ENCODE data around the gene IGIP.
"Not testable (repeated sequence)": the region's sequence is repeated elsewhere in the genome, so short reads cannot be mapped to it uniquely, and the experiment has no call there.

IGIP gene

DNA sequence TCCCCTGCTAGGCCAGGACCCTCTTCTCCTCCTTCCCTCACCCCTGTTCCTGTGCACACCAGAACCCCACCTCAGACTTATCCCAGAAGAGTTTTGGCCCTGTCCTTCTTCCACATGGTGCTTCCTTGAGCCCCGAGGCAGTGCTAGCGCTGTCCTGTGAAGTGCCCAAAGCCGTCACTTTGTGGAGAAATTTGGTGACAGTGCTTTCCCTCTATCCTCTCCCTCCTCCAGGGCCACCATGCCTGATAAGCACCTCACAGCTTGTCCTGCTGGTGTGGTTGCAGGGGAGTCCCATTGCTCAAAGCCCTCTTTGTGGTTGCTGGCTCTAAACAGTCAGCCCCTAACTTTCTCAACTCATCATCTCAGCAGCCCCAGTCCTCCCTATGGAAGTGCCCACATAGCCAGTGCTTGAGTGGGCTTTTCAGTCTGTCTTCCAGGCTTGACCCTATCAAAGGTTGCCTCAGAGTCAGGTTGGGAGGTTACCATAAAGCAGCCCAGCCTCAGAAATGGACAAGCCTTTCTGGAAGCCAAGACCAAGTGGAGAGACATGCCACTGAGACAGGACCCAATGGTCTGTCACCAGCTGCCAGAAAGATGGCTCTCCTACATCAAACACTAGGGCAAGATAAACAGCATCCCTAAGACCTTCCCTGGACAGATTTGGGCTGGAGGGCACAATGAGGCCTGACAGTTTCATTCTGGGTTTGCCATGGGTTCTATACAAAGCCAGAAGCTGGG lies 18.0 kb downstream of the IGIP start:
- DNase-seq: no peak

DNA sequence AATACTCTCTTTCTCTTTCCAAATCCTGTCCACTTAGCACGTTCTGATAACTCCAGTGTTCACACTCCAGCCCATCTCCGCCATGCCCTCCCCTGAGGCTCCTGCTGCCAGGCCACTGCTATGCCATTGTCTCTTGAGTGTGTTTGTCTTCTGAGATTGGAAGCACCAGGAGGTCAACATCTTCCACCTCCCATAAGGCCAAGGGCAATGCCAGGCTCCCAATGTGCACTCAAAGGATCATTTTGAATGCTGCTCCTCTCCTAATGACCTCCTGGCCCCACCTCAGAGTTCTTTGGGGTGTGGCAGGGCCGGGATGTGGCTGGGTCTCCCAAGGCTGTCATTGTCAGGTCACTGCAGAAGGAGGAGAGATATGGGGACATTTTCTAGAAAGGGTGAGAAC lies 19.5 kb downstream of the IGIP start:
- no peak for DNase-seq

DNA sequence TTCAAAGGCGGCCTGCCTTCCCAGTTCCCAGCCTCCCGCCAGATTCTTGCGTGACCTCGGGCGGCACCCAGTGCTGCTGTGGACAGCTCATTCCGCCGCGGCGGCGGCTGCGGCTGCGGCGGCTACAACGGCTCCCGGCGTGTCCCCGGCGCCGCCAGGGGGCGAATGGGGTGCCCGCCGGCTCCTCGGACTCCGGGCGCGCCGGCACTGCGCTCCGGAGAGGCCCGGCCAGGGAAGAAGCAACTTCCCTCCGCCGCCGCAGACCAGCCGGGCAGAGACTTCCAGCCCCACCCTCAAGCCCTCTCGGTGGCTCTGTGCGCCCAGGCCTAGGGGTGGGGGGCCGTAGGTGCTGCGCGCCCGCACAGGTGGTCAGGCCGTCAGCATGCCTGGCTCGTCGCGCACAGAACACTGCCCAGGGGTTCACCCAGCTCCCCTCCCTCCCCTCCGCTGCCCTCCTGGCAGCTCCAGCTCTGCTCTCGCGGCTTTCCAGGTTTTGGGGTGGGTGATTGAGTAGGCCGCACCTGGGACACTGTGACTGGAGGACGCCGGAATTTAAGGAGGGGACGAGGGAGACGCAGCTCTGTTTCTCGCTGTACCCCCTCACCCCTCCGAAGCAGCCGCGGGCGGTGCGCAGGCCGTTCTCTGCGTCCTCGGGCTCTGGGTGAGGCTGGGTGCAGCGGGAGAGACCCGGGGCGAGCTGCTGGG lies 20.2 kb downstream of the IGIP start:
- no peak for DNase-seq

DNA sequence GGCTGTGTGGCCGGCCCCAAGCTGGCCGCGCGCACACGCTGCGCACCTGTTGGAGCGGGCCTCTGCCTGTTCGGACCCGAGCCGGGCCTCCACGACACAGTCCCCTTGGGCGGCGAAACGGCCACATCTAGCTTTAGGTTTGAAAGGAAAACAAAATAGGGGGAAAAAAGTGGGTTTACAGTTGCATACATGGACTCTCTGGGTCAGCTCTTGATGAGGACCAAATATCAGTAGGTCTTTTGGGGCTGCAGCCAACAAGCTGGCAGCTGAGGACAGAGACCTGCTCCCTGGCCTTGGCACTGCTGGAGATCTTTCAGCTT lies 20.7 kb downstream of the IGIP start:
- DNase-seq: no peak

DNA sequence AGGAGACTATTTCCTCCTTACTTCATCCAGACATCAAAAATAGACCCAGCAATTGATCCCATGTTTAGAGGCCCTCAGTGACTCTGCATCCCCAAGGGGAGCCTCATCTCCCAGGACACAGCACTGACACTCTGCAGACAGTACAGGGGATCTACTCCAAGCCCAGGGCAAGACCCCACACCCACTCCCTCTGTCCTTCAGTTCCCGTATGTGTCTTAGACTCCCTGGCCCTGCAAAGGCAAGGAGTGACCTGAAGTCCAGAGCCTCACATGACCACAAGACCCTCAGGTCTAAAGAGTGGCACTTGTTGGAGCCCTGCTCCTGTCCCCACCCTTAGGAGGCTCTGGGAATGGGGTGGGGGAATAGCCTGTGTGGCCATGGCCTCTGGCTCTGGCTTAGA lies 21.7 kb downstream of the IGIP start:
- no peak for DNase-seq

DNA sequence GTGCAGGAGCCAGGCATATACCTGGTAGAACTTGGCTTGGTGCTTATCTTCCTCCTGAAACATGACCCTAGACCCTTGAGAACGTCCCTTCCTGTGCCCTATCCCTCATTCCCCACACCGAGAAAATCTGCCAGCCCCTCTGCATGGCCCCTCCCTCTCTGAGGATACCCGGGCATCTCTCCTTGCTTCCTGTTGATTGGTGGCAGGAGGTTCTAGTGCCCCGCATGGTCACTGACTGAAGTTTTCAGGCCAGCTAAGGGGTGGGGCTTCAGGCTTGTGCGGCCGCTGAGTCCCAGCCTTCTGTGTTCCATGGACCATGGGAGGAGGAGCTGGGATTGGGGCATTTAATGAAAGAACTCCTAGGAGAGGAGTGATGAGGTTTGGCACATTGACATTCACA lies 22.8 kb downstream of the IGIP start:
- no peak for DNase-seq

DNA sequence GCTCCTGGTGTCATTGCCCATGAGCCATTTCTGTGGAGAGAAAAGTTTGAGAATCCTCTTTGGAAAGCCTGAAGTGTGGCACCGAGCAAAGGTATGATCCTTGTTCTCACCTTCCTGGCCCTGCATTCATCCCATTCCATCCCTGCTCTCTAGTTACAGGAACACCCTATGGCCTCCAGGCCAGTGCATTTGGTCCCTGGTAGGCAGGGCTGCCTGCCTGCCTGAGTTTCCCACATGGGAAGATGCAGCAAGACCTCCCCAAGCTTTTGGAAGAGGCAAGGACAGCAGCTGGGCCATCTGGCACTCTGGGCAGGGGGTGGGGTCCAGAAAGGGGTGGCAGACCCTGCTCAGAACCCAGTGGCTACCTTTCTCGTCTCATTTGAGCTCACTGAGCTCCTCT lies 24.5 kb downstream of the IGIP start:
- no peak for DNase-seq

DNA sequence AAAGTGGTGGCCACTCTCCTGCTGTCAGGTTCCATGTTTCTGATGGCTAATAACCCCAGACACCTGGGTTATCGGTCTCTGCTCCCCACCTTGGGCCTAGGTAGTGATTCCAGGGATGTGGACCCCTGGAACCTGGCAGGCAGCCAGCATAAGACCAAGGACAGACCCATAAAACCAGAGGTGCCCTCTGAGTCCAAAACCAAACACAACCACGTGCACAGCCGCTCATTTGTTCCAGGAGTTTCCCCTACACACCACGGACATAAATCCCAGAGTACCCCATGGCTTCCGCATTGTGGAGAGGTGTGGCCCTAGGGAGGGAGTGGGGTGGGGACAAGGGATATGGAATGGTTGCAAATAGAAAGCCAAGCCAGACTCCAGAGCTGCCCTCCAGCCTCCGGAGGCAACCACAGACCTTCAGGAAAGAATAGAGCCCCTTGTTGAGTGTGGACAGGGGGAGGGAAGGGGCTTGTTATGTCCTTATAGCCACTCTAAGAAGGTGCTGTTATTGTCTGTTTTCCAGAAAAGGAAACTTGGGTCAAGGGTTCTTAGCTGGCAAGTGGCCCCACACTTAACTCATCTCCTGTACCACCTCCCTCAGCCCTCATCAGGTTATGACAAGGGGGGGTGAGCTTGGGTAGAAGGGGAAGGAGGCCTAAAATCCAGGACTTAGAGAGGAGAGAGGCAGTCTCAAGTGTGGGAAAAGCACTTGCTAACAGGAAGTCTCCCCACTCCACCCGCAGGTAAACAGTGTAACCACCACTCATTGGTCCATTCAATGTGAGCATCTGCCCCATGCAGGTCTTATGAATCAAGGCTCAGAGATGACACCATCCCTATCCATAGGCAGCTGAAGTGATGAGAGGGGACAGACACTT lies 25.6 kb downstream of the IGIP start:
- no peak for DNase-seq

DNA sequence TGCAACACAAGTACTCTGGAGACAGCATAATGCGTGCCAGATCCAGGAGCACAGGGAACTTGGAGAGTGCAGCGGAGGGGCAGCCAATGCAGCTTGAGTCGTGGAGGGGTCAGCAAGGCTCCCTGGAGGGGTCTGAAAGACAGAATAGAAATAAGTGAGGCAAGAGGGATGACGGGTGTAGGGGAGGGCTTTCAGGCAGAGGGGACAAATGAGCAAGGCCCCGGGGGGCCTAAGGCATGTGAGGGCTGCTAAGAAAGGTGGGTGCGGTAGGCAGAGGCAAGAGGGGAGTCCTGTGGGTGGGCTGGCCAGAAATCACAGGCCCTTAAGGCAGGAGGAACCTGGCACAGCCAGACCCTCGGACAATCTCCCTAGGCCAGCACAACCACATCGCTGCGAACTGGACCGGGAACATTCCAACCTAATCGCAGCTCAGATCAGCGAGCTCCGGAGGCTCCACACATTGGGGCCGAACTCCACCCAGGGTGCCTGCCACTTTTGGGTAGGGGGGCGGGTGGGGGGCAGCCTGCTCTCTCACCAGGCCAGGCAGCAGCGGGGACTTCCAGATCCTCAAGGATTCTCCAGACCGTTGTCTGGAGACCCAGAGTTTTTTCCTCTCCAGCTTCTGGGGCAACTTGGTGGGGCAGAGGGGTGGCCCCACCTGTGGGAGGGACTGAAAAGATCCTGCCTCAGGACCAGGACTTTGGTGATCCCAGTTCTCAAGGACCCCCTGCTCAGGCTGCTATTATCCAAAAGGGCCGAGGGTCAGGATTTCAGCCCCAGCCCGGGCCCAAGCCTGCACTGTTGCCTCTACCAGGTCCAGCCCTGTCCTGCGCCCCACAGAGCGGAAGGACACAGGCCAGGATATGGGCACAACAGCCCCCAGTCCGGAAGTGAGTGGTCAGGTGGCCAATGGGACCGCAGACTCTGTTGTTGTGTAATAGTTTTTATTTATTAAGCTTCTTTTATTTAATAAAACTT lies 26.6 kb downstream of the IGIP start:
- no peak for DNase-seq

DNA sequence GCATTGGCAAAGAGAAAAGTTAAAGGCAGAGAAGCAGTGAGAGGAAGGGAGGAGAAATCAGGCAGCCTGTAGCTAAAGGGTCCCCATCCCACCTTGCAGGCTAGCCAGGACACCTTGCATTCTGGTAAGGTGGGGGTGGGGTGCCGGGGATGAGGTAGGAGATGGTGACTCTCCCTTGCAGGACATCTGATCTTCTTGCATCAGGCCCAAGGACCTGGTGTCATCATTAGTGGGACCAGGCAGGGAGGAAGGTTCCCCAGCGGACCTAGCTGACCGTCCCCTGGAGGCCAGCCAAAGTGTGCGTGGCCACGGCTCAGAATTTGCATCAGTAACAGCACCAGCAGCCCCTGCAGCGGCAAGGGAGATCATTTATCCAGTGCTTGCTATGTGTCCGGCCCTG lies 27.5 kb downstream of the IGIP start:
- no peak for DNase-seq

DNA sequence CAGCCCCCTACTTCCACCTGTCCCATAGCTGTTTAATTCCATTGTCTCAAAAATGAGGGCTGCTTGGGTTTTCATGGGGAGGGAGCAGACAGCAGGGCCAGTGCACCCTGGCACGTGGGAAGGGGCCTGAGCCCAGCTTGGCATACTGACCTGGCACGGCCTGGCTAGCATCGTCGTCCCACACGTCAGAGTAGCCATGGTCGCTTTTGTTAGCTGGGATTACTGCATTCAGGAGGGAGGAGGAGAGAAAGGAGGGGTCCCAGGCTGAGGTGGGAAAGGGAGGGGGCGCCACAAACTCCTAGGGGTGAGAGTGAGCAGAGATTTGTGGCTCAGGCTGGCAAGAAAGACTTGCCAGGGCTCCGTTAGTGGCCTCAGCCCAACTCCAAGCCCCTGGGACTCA lies 28.2 kb downstream of the IGIP start:
- no peak for DNase-seq

DNA sequence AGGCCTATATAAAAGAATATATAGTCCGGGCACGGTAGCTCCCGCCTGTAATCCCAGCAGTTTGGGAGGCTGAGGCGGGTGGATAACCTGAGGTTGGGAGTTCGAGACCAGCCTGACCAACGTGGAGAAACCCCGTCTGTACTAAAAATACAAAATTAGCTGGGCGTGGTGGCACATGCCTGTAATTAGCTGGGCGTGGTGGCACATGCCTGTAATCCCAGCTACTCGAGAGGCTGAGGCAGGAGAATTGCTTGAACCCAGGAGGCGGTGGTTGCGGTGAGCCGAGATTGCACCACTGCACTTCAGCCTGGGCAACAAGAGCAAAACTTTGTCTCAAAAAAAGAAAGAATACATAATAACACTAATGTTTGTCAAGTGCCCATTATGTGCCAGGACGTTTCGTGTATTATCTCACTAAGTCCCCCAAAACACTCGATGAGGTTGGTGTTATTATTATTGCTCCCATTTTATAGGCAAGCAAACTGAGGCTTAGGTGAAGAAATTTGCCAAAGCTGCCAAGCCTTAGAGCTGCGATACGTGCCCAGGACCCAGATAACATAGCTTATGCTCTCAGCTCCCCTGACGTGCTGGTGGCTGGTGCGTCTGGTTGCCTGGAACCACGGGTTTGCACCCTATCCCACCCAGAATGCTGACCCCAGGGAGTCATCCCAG lies 29.1 kb downstream of the IGIP start:
- not testable (repeated sequence) for DNase-seq

DNA sequence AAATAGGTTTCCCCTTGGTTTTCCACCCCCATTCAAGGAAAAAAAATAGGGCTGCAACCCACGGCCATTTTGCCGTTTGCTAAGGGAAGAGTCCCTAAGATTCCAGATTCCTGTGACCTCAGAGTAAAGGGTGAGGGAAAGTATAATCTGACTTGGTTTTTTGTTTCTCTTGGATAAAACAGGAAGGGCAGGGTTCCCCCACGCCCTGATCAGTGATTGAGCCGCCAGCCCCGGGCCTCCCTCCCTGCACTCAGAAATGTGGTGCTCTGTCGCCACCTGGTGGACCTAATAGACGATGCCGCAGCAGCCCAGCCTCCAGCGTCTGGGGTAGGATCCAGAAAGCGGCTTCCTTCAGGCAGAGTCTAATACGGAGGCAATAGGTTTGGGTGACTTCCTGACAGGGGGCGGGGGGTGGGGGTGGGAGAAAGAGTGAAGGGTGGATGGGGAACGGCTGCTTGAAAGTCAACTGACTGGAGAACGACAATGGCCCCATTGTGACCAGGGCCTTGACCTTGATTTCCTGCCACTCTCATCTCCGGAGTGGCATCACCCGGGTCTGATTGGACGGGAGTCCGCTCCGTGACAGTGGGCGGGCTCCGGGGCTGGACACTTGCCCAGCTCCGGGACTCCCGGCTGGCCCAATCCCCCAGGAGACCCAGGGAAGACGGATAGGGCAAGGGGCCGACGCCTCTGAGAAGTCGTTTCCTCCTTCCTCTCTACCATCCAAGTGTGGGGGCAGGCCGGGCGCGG lies 31.5 kb downstream of the IGIP start:
- DNase-seq: peak; percentile 16

DNA sequence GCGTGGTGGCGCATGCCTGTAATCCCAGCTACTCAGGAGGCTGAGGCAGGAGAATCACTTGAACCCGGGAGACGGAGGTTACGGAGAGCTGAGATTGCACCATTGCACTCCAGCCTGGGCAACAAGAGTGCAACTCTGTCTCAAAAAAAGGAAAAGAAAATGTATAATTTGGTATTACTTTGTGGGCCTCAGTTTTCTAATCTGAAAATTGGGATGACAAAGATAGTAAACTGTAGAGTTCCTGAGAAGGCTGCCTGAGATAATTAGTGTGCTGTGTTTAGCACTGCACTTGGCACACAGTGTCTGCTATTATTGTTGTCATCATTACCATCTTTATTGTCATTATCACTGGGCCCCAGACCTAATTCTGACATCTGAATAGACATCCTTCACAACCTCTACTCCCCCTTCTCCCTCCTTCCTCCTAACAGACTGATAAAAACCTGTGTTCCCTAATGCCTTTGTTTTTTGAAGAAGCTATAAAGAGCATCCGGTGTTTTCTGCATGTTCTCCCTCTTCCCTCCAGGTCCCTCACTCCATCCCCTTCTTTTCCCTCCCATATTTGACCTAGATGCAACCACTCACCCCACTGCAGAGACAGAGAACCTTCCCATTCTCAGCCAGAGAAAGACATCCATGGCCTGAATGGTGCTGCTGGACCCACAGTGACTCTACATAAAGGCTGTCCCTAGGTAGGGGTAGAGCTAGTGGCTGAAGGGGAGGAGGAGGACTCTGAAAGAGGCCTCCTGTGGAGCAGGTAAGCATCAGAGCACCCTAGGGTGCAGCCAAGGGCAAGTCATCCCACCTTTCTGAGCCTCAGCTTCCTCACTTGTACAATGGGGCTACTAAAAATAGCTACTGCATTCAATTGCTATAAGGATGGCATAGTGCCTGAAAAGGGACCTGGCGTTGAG lies 33.5 kb downstream of the IGIP start:
- no peak for DNase-seq

DNA sequence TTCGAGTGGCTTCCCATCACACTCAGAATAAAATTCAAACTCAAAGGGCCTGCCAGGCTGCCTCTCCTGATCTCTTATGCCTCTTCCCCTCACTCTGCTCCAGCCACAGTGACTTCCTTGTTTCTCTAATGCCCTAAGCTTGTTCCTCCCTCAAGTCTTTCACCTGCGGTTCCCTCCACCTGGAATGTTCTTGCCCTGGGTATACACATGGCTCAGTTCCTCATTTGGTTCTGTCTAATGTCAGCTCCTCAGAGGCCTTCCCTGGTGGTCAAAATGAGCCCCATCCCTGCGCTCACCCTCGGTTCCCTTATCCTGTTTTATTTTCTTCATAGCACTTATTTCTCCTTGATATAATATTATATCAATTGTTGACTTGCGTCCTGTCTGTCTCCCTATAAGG lies 36.5 kb downstream of the IGIP start:
- no peak for DNase-seq

DNA sequence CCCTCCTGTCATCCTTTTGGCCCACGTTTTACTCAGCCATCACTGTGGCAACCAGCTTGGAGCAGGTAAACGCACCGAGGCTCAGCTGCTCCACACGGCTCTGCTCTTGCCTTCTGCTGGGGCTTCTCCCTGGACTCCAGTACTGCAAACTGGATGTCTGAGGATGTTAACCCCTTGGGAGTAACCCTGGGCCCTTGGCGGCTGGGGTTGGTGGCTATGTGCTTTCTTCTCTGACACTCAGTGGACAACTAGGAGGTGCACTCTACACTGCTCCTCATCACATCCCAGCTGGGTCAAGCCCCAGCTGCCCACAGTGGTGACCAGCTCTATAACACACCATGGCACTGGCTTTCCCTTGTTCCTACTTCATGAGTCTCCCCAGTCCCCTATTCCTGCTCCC lies 37.0 kb downstream of the IGIP start:
- DNase-seq: no peak

DNA sequence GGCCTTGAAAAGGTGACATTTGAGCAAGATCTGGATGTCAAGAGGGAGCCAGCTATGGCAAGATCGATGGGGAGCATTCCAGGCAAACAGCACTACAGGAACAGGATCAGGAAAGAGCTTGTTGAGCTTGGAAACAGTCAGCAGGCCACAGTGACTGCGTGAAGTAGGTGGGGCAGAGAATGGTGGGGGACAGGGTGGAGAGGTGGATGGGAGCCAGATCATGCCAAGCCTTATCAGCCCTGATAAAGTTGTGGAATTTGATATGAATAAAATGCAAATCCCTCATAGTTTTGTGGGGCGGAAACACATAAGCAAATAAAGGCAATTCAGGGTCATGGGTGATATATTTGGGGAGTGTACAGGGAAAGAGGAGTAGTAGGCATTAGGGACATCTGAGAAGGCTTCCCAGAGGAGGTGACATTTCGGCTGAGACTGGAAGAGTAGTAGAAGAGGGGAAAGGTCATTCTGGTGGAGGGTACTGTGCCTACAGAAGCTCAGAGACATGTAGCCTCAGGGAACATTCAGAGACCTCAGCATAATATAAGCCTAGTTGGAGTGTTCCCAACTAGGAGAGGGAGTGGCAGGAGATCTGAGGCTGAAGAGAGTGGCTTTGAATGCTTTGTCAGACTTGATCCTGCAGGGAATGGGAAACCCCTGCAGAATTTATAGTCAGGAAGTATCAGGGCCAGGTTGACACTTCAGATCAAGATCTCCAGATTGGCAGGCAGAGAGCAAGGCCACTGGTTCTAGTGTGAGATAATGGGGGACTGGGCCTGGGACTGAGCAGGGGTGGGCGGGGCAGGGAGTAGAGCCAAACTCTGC lies 39.6 kb downstream of the IGIP start:
- DNase-seq: no peak

DNA sequence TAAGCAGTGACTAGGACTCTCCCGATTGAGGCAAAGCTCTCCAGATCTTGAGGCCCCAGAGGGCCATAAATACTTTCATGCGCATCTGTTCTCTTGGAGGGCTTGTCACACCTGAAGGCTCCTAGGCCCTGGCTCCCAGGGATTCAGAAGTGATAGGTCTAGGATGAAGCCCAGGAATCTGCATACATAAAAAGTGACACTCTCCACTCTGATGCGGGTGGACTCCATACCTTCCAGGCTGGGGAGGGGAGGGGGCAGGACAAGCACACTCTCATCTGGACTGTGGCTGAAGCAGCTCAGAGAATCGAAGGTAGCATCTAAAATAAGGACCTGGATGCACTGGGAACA lies 40.2 kb downstream of the IGIP start:
- no peak for DNase-seq

DNA sequence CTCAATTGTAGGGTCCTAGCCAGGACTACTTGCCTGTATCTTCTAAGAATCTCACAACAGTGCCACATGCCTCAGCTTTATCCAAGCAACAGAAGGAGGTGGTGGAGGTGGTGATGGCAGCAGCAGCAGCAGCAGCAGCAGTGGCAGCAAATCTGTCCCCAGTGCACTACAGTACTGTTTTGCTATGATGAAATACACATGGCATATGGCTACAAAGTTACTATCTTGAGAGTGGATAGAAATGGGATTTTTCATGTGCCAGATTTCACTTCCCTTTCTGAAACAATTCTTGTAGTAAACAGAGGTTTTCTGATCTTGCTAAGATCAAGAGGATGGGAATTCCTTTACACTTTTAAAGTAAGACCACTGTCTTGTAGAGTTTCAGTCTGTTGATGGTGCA lies 41.2 kb downstream of the IGIP start:
- DNase-seq: no peak

DNA sequence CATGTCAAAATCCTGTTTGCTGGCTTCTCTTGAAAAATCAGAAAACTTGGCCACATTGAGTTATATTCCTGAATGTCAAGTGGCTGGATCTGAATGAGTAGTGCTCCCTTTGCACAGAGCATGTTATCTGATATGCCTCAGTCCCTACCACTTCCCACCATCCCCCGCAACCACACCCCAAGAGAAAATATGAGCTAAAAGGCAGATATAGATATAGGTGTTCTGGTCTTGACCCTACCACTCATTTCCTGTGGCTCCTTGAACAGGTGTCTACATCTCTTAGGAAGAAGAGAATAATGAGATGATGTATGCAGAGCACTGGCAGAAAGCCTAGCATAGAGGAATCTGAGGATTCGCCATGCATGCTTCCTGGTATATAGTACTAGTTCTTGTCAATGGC lies 42.6 kb downstream of the IGIP start:
- no peak for DNase-seq
